Measurements from ENCODE around the gene BCORL1. TPM values are rescaled to one million over a fixed set of nuclear protein-coding genes. Genes with fewer than 3 reads are reported as not detected.

The BCORL1 gene
- total RNA-seq, 2 donors from 2014 or later: 8.5 to 22.3 TPM

- Histone ChIP-seq H3K27me3 (replicated peaks; ENCODE audit: insufficient read depth) (no peaks in the 10 kb centered on the region), H3K4me3 (no peak overlapping the region), H3K36me3 (peaks cover 14% of the 10 kb centered on the region), H3K27ac (no peak overlapping the region), H3K9me3 (no peaks in the 10 kb centered on the region), H3K4me1 (ENCODE audit: control insufficient read depth in 1 of 2, low read depth in 2 of 2) (no peaks in the 10 kb centered on the region)
- TF ChIP-seq CTCF (IDR thresholded peaks at IDR 0.05): no peak
- no peak for ATAC-seq (ENCODE audit: insufficient number of reproducible peaks, low FRiP score, low read depth)
- DNase-seq (ENCODE audit: low spot score): no peak
Measured at GRCh38 chrX:130066975-130067615, 84.7 kb downstream of the BCORL1 start.

GRCh38 chrX:130071611-130072344, 89.3 kb downstream of the BCORL1 start:
- Histone ChIP-seq H3K27me3 (replicated peaks; ENCODE audit: insufficient read depth) (no peaks in the 10 kb centered on the region), H3K4me3 (no peak overlapping the region), H3K36me3 (peaks cover 14% of the 10 kb centered on the region), H3K27ac (no peak overlapping the region), H3K4me1 (ENCODE audit: control insufficient read depth in 1 of 2, low read depth in 2 of 2) (no peaks in the 10 kb centered on the region), H3K9me3 (no peaks in the 10 kb centered on the region)
- no peak for DNase-seq (ENCODE audit: low spot score)
- no peak for ATAC-seq (ENCODE audit: insufficient number of reproducible peaks, low FRiP score, low read depth)
- no peak for TF ChIP-seq CTCF (IDR thresholded peaks at IDR 0.05)

- ATAC-seq (ENCODE audit: insufficient number of reproducible peaks, low FRiP score, low read depth) (no peak), DNase-seq (ENCODE audit: low spot score) (no peak)
- no peak for TF ChIP-seq CTCF (IDR thresholded peaks at IDR 0.05)
- Histone ChIP-seq H3K4me3 (no peak overlapping the region), H3K9me3 (no peaks in the 10 kb centered on the region), H3K27me3 (replicated peaks; ENCODE audit: insufficient read depth) (no peaks in the 10 kb centered on the region), H3K36me3 (peaks cover 12% of the 10 kb centered on the region), H3K4me1 (ENCODE audit: control insufficient read depth in 1 of 2, low read depth in 2 of 2) (no peaks in the 10 kb centered on the region), H3K27ac (no peak overlapping the region)
Measured at GRCh38 chrX:130072345-130072740, 89.9 kb downstream of the BCORL1 start.

GRCh38 chrX:130075777-130076176, 93.3 kb downstream of the BCORL1 start:
- H3K4me3 ChIP-seq: no peak overlapping the region
- H3K4me1 ChIP-seq (ENCODE audit: control insufficient read depth in 1 of 2, low read depth in 2 of 2): no peaks in the 10 kb centered on the region
- ATAC-seq (ENCODE audit: insufficient number of reproducible peaks, low FRiP score, low read depth) (no peak), DNase-seq (ENCODE audit: low spot score) (no peak)
- no peak for TF ChIP-seq CTCF (IDR thresholded peaks at IDR 0.05)
- H3K9me3 ChIP-seq: no peaks in the 10 kb centered on the region
- no peaks in the 10 kb centered on the region for H3K27me3 ChIP-seq (replicated peaks; ENCODE audit: insufficient read depth)
- no peaks in the 10 kb centered on the region for H3K36me3 ChIP-seq
- no peak overlapping the region for H3K27ac ChIP-seq

- Histone ChIP-seq H3K4me3 (no peak overlapping the region), H3K4me1 (ENCODE audit: control insufficient read depth in 1 of 2, low read depth in 2 of 2) (peaks cover 4 to 13% of the 10 kb centered on the region in 2 donors), H3K27me3 (replicated peaks; ENCODE audit: insufficient read depth) (no peaks in the 10 kb centered on the region), H3K36me3 (no peaks in the 10 kb centered on the region), H3K27ac (no peak overlapping the region), H3K9me3 (no peaks in the 10 kb centered on the region)
- TF ChIP-seq CTCF (IDR thresholded peaks at IDR 0.05): peak; percentile 63
- no peak for ATAC-seq (ENCODE audit: insufficient number of reproducible peaks, low FRiP score, low read depth)
- DNase-seq (ENCODE audit: low spot score): no peak
Measured at GRCh38 chrX:130079824-130080406, 97.5 kb downstream of the BCORL1 start.
